Transverse colon (tissue), 3 donors: ENCODE results near the gene CXorf38.

ENCODE experiments used
- EP300 ChIP-seq: sonication (generic); formaldehyde crosslinking; IDR thresholded peaks from one replicate; pipeline ENCODE4 v1.6.1; 2017; ENCODE audit warnings: antibody characterized with exemption, low read depth
- TF ChIP-seq, protein P1 (sequence below), 5 experiments: fragments of 200-600 bp in 3 of 5; fragments of 450-650 bp in 2 of 5; sonication (generic) in 3 of 5; IDR thresholded peaks; 1 replicate in 2 of 5; 2 replicates in 3 of 5; pipeline ENCODE4 v1.5.1; 2016 to 2017; ENCODE audit warnings: antibody characterized with exemption in 5 of 5, inconsistent platforms in 3 of 5, mild to moderate bottlenecking in 2 of 5, moderate library complexity in 1 of 5

DNA sequence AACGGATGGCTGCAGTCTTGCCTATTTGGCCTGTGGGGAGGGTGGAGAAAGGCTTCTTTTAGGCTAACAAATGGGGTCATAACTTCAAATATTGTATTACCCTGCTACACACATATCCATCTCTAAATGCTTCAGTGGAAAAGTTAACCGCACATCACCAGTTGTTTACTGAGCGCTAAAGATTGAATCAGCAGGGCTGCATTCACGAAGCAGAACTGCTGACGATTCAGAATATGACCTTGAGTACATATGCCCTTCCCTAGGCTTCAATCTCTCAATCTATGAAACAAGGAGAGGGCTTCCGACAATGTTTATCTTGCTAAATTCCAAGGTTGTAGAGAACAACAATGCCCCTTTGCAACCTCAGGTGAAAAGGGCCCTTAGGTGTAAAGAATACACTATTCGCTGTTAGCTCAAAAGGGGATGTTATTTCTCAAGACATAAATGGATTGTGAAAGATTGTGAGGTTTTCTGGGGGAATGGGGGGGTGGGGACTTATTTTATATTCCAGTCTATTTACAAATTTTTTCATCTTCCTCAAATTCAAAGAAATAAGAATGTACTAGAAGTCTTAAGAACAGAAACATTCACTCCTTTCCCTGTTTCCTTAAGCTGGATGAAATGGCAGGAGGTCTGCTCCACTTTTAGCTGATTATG is 69.2 kb downstream of the CXorf38 start:
- no peak for TF ChIP-seq EP300
- TF ChIP-seq, protein P1, sequence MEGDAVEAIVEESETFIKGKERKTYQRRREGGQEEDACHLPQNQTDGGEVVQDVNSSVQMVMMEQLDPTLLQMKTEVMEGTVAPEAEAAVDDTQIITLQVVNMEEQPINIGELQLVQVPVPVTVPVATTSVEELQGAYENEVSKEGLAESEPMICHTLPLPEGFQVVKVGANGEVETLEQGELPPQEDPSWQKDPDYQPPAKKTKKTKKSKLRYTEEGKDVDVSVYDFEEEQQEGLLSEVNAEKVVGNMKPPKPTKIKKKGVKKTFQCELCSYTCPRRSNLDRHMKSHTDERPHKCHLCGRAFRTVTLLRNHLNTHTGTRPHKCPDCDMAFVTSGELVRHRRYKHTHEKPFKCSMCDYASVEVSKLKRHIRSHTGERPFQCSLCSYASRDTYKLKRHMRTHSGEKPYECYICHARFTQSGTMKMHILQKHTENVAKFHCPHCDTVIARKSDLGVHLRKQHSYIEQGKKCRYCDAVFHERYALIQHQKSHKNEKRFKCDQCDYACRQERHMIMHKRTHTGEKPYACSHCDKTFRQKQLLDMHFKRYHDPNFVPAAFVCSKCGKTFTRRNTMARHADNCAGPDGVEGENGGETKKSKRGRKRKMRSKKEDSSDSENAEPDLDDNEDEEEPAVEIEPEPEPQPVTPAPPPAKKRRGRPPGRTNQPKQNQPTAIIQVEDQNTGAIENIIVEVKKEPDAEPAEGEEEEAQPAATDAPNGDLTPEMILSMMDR (IDR thresholded peaks at IDR 0.05): no peak
